HG03159 (cell line): Measurements from ENCODE around the gene DRD4.
"Not testable (repeated sequence)": the region's sequence is repeated elsewhere in the genome, so short reads cannot be mapped to it uniquely, and the experiment has no call there.

Source experiments
- ATAC-seq: cut with Tn5 transposase; IDR thresholded peaks from one replicate; pipeline ENCODE4 v1.9.1; 2021; ENCODE audit warnings: mild to moderate bottlenecking, moderate library complexity; ENCODE audit not compliant: unreplicated experiment

DRD4 gene

GRCh38 chr11:665704-666281 lies 28.7 kb downstream of the DRD4 start:
- no peak for ATAC-seq

- no peak for ATAC-seq
Measured at GRCh38 chr11:673866-674265, 36.8 kb downstream of the DRD4 start.

- ATAC-seq, result no peak
Measured at GRCh38 chr11:674406-674805, 37.3 kb downstream of the DRD4 start.

- ATAC-seq, result no peak
Measured at GRCh38 chr11:678297-678696, 41.2 kb downstream of the DRD4 start.

GRCh38 chr11:679271-680207 lies 42.5 kb downstream of the DRD4 start:
- ATAC-seq, result no peak

- no peak for ATAC-seq
Measured at GRCh38 chr11:680476-680875, 43.4 kb downstream of the DRD4 start.

- no peak for ATAC-seq
Measured at GRCh38 chr11:680970-681369, 43.9 kb downstream of the DRD4 start.

- ATAC-seq, result no peak
Measured at GRCh38 chr11:686451-687243, 49.6 kb downstream of the DRD4 start.

- ATAC-seq, result no peak
Measured at GRCh38 chr11:687751-688150, 50.7 kb downstream of the DRD4 start.

GRCh38 chr11:688681-689080 lies 51.6 kb downstream of the DRD4 start:
- no peak for ATAC-seq

GRCh38 chr11:689625-690024 lies 52.6 kb downstream of the DRD4 start:
- ATAC-seq, result no peak

GRCh38 chr11:690244-690643 lies 53.2 kb downstream of the DRD4 start:
- not testable (repeated sequence) for ATAC-seq
